GM23248 (cell line): ENCODE data around the gene OSBPL7. TPM values are rescaled to one million over a fixed set of nuclear protein-coding genes. Genes with fewer than 3 reads are reported as not detected.

Experiments
- DNase-seq: peaks from one replicate; pipeline ENCODE4 v3.0.0-alpha.2; 2015
- H2AFZ ChIP-seq: fragments of 200-600 bp; sonication (generic); 2 replicates; pipeline ENCODE4 v1.6.1; 2016; ENCODE audit warnings: antibody characterized with exemption
- H3F3A ChIP-seq: fragments of 200-600 bp; sonication (generic); 2 replicates; pipeline ENCODE4 v1.6.1; 2016; ENCODE audit warnings: mild to moderate bottlenecking, antibody characterized with exemption, mixed run types; ENCODE audit not compliant: insufficient read depth
- H3K27ac ChIP-seq: fragments of 200-600 bp; sonication (generic); 2 replicates; pipeline ENCODE4 v1.5.1; 2016; ENCODE audit warnings: mild to moderate bottlenecking
- H3K27me3 ChIP-seq: fragments of 200-600 bp; sonication (generic); replicated peaks from 2 replicates; pipeline ENCODE4 v1.6.1; 2016; ENCODE audit warnings: mild to moderate bottlenecking; ENCODE audit not compliant: insufficient read depth
- H3K36me3 ChIP-seq: fragments of 200-600 bp; sonication (generic); 2 replicates; pipeline ENCODE4 v1.6.1; 2016; ENCODE audit warnings: low read depth, mild to moderate bottlenecking
- H3K4me1 ChIP-seq: fragments of 200-600 bp; sonication (generic); 2 replicates; pipeline ENCODE4 v1.6.1; 2016; ENCODE audit warnings: mild to moderate bottlenecking; ENCODE audit not compliant: insufficient read depth
- H3K4me2 ChIP-seq: fragments of 200-600 bp; sonication (generic); one replicate; pipeline ENCODE4 v1.6.1; 2016; ENCODE audit warnings: mild to moderate bottlenecking; ENCODE audit not compliant: unreplicated experiment
- H3K4me3 ChIP-seq: fragments of 200-600 bp; sonication (generic); 2 replicates; pipeline ENCODE4 v1.5.1; 2016; ENCODE audit warnings: mild to moderate bottlenecking
- H3K79me2 ChIP-seq: fragments of 200-600 bp; sonication (generic); 2 replicates; pipeline ENCODE4 v1.6.1; 2016; ENCODE audit warnings: mild to moderate bottlenecking; ENCODE audit not compliant: insufficient read depth
- H3K9ac ChIP-seq: fragments of 200-600 bp; sonication (generic); 2 replicates; pipeline ENCODE4 v1.6.1; 2016; ENCODE audit warnings: mild to moderate bottlenecking
- H3K9me2 ChIP-seq: fragments of 200-600 bp; sonication (generic); 2 replicates; pipeline ENCODE4 v1.6.1; 2016; ENCODE audit warnings: mixed run types, mild to moderate bottlenecking, moderate library complexity; ENCODE audit not compliant: insufficient read depth
- H3K9me3 ChIP-seq: fragments of 200-600 bp; sonication (generic); one replicate; pipeline ENCODE4 v1.6.1; 2017; ENCODE audit warnings: low read depth
- H4K20me1 ChIP-seq: fragments of 200-600 bp; sonication (generic); 2 replicates; pipeline ENCODE4 v1.6.0; 2016; ENCODE audit not compliant: insufficient read depth
- EZH2 ChIP-seq: fragments of 200-600 bp; sonication (generic); IDR thresholded peaks from 2 replicates; pipeline ENCODE4 v1.6.1; 2018; ENCODE audit warnings: antibody characterized with exemption, mild to moderate bottlenecking; ENCODE audit not compliant: insufficient read depth, poor library complexity, severe bottlenecking
- EZH2phosphoT487 ChIP-seq: fragments of 200-600 bp; sonication (generic); IDR thresholded peaks from 2 replicates; pipeline ENCODE4 v1.6.1; 2018; ENCODE audit warnings: antibody characterized with exemption, moderate library complexity, mild to moderate bottlenecking, low read depth; ENCODE audit not compliant: insufficient read depth
- WGBS, 2 experiments: methylation state at CpG; one replicate each; pipeline ENCODE4 v1.1.6; 2015 to 2017; ENCODE audit warnings: low lambda C conversion rate in 2 of 2, low coverage in 1 of 2; ENCODE audit errors: missing lambda C conversion rate in 2 of 2; 5-methylcytosine and 5-hydroxymethylcytosine counted together
- in situ Hi-C: fragments of 300-500 bp; cut with MboI; formaldehyde crosslinking; loops from 2 replicates; pipeline ENCODE4 v1.15.0; 2020
- polyA plus RNA-seq: library from polyadenylated mRNA; unstranded; fragments of >200 nt; fragmentation: Nextera tagmentation; extraction: Ambion mirVana; gene quantifications from 2 replicates; pipeline ENCODE4 v1.2.1, GENCODE V29; 2016
- total RNA-seq: library from RNA; depleted of rRNA; stranded (reverse); fragments of >200 nt; shearing (Covaris generic); gene quantifications from 2 replicates; pipeline ENCODE4 v1.2.3, GENCODE V29; 2014

OSBPL7 gene
- total and polyA plus RNA-seq, 2 experiments from 2014 or later, result 2.0 to 5.0 TPM

DNA sequence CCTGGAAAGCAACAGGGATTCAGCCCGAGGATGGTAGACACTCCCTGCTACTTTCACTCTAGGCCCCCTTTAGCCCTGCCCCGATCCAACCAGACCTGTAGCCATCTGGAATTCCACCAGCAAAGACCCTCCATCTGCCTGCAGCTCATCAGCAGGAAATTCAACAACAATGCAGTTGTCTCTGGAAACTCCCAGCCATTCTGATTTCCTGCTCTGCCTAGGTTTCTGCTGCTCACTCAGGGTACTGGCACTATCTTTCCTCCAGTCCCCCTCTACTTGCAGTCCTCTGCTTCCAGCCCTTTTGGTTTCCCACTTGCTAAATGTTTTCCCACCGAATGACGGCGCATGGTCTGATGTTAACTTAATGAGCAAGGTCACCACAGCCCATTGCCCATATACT is 32.0 kb upstream of the OSBPL7 start:
- WGBS, 2 experiments, result 34 to 36% methylated on average over 5 of the region's 5 CpGs
- no peaks in the 10 kb centered on the region for H4K20me1 ChIP-seq
- no peak overlapping the region for H3K27ac ChIP-seq
- no peaks in the 10 kb centered on the region for H3K79me2 ChIP-seq
- no peak overlapping the region for H2AFZ ChIP-seq
- TF ChIP-seq EZH2, result no peak
- no peak for TF ChIP-seq EZH2phosphoT487
- H3K9me2 ChIP-seq, result no peaks in the 10 kb centered on the region
- H3K4me3 ChIP-seq, result no peak overlapping the region
- H3K4me1 ChIP-seq, result peaks cover 4% of the 10 kb centered on the region; the same call in 1 of the 2 replicates
- no peak overlapping the region for H3K9ac ChIP-seq
- no peaks in the 10 kb centered on the region for H3K36me3 ChIP-seq
- no peak overlapping the region for H3K4me2 ChIP-seq
- H3K9me3 ChIP-seq, result no peaks in the 10 kb centered on the region
- H3K27me3 ChIP-seq, result peaks cover 39% of the 10 kb centered on the region
- H3F3A ChIP-seq, result no peaks in the 10 kb centered on the region
- in situ Hi-C loops, result no loop called here
- no peak for DNase-seq

DNA sequence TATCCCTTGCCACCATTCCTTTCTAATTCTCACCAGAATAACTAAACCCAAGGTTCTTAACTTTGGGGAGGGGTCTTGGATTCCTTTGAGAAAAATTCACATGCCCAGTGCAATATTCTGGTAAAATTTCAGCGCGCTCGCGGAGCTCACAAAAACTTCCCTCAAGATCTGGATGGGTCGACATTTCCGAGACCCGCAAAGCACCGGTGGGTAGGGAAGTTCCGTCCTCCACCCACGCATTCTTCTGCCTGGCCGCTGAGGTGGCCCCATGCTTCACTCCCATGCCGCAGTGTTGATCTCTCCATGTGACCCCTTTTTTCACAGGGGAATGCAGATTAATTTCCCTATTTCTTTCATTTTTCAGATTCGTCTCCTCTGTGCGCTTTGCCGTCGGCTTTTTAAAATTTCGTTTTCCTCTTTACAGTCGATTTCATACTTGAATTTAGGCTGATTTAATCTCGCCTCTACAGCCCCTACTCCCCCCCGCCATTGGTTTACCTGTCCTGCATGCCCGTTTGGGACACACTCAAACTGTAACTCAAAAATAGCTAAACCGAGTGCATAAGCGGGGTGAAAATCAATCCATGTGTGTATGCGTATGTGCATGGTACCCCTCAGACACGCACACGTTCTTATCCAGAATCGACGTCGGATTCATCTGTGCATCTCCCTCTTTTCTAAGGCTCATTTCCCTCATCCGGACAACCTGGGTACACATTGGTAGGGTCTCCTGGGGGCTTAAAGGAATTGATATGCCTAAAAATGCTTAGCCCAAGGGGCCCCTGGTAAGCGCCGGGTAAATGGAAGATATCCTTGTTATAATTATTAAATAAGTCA is 30.7 kb upstream of the OSBPL7 start:
- no peaks in the 10 kb centered on the region for H3K9me3 ChIP-seq
- H3F3A ChIP-seq, result no peaks in the 10 kb centered on the region
- H3K4me1 ChIP-seq, result peaks cover 4% of the 10 kb centered on the region; the same call in 1 of the 2 replicates
- no peaks in the 10 kb centered on the region for H3K9me2 ChIP-seq
- no peaks in the 10 kb centered on the region for H3K79me2 ChIP-seq
- peak; percentile 37 for DNase-seq
- no peaks in the 10 kb centered on the region for H3K36me3 ChIP-seq
- H4K20me1 ChIP-seq, result no peaks in the 10 kb centered on the region
- no peak overlapping the region for H3K4me3 ChIP-seq
- no peak overlapping the region for H2AFZ ChIP-seq
- no peak overlapping the region for H3K9ac ChIP-seq
- H3K27ac ChIP-seq, result no peak overlapping the region
- H3K27me3 ChIP-seq, result peaks cover 39% of the 10 kb centered on the region
- no peak overlapping the region for H3K4me2 ChIP-seq
- TF ChIP-seq EZH2phosphoT487, result no peak
- peak; percentile 66 for TF ChIP-seq EZH2
- 31 to 36% methylated on average over 30 to 32 of the region's 32 CpGs for WGBS, 2 experiments
- in situ Hi-C loops, result no loop called here

DNA sequence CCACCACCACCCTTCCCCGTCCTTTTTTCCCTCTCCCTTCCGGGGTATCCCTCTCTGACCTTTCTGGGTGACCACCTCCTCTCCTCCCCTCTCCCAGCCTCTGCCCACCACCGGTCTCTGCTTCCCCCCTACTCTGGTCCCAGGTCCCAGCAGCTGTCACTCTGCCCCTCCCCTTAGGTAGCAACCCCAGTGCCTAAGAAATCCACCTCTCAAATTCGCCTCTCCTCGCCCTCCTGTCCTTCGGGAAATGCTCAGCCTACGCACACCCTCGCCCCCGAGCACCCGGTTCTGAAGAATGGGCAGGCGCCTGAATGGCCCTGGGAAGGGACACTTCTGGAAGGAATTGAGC is 30.1 kb upstream of the OSBPL7 start:
- Histone ChIP-seq H4K20me1 (no peaks in the 10 kb centered on the region), H3F3A (no peaks in the 10 kb centered on the region), H3K4me1 (peaks cover 4% of the 10 kb centered on the region; the same call in 1 of the 2 replicates), H3K79me2 (no peaks in the 10 kb centered on the region), H3K9ac (no peak overlapping the region), H3K4me2 (no peak overlapping the region), H3K9me3 (no peaks in the 10 kb centered on the region), H3K4me3 (no peak overlapping the region), H3K27ac (no peak overlapping the region), H3K27me3 (peaks cover 45% of the 10 kb centered on the region), H2AFZ (no peak overlapping the region), H3K36me3 (no peaks in the 10 kb centered on the region), H3K9me2 (no peaks in the 10 kb centered on the region)
- in situ Hi-C loops, result no loop called here
- no peak for DNase-seq
- TF ChIP-seq EZH2phosphoT487, result no peak
- TF ChIP-seq EZH2, result no peak
- 32 to 36% methylated on average over 9 to 11 of the region's 11 CpGs for WGBS, 2 experiments

DNA sequence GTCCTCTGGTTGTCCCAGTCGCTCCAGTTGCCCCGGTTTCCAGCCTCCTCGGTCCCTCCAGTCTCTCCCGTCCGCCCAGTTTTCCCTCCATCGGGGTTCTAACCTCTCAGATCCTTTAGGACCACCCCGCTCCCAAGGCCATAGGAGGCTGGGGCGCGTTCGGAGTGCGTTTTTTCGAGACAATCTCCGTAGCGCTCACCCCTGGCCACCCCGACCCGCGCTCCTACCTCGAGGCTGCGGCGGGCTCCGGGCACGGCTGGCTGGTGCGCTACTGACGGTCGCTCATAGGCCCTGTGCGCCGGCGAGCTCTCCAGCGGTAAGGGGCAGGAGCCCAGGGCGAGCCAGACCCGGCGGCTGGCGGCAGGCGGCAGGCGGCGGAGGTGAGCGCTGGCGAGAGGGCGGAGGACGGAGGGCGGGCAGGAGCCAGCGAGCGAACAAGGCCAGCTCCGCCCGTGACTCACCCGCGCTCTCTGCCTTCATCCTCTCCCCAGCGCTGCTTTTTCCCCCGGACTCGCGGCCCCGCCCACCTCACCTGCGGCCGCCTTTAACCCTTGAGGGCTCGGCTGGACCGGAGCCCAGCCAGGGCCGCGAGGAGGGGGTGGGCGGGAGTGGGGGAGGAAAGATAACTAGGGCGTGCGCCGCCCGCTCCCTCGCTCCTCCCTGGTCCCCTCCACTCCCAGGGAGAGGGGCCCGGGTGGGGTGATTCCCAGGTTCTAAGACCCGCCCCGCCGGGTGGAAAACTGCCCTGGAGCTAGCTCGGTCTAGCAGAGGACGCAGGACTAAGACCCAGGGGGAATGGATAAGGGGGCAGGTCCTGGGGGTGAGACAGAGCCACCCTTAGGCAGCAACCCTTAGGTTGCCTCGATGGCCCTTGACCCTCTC is 29.3 kb upstream of the OSBPL7 start, which contains the start of gene SP6:
SP6 (minus strand) TSS at position 472 of the 882 bp plus-strand sequence. CDS start 2,734 bp downstream, outside the sequence.
- Histone ChIP-seq H3K4me2 (peak within 1 kb of the TSS; percentile 39), H3K4me3 (peak within 1 kb of the TSS; percentile 57), H3K9me2 (no peaks in the 10 kb centered on the region), H3K9me3 (no peaks in the 10 kb centered on the region), H3K4me1 (peaks cover 4% of the 10 kb centered on the region; the same call in 1 of the 2 replicates), H3K9ac (no peak within 1 kb of the TSS), H3F3A (no peaks in the 10 kb centered on the region), H3K36me3 (no peaks in the 10 kb centered on the region), H2AFZ (peak within 1 kb of the TSS; percentile 78), H3K27ac (no peak within 1 kb of the TSS), H4K20me1 (no peaks in the 10 kb centered on the region), H3K27me3 (peaks cover 52% of the 10 kb centered on the region), H3K79me2 (no peaks in the 10 kb centered on the region)
- in situ Hi-C loops, result no loop called here
- DNase-seq, result peak; percentile 89
- TF ChIP-seq EZH2 (no peak), EZH2phosphoT487 (no peak)
- 14 to 16% methylated on average over 45 to 59 of the region's 71 CpGs for WGBS, 2 experiments
